G401.6 (cell line): ENCODE data around the gene CNP.
"Not testable (repeated sequence)": the region's sequence is repeated elsewhere in the genome, so short reads cannot be mapped to it uniquely, and the experiment has no call there.

Source experiments
- FAIRE-seq: peaks from 2 replicates; lab custom pipeline; 2012; peaks lifted over from hg19 to GRCh38; lab: Jason Lieb, UNC

CNP gene

DNA sequence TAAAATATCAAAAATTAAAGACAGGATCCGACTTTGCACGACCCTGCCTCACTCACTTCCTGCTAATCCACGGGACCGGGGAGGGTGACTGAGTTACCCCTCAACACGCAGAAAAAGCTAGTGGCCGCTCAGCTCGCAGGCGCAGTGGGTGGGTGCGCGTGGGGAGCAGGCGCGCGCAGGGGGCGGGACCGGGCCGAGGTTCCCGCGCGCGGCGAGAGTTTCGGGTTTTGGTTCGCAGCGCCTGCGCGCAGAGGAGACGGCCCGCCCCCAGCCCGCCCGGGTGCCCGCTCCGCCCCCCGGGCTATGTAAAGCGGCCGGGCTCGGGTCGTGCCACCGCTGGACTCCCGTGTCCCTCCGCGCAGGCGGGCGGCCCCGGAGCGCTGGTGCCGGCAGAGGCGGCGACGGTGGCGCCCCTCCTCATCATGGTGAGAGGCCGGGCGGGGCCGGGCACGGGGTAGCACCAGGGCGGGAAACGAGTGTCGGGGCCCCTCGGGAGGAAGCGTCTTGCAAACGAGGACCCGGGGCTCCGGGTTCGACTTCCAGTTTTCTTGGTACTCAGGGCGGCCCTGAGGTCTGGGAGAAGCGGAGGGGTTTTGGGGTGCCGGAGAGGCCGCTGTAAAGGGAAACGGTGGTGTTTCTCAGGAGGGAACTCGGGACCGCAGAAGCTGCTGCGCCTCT is at the start of gene CNP:
TSS of gene CNP (plus strand) at position 333 of the 678 bp plus-strand sequence. CDS start at position 423, 90 bp downstream.
- no peak for FAIRE-seq

GRCh38 chr17:41917192-41917591 is 49.4 kb upstream of the CNP start:
- FAIRE-seq = no peak

DNA sequence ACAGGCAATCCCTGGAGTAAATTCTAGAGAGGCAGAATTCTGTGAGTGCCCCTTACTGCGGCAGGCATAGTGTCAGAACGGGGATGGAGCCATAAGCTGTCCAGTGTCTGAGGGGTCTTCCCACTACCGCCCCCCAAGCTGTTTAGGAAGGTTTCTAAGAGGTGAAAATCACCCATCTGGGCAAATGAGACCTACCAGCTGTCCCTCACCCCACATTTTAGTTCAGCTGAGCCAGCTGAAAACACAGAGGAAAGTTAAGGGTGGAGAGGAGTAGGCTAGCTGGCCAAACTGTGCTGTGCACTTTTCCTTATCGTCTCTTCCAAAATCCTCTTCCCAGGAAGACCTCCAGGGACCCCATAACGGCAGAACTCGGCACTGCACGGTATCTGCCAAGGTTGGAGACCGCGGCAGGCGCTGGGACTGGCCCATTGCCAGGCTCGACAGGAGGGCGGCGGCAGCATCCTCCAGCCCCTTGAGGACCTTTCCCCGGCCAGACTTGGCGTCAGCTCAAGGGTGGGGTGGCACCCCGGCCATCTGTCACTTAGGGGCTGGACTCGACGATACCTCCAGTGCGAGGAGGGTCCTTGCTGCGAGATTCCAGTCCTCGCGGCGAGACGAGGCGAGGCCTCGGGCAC is 48.8 kb upstream of the CNP start:
- no peak for FAIRE-seq

DNA sequence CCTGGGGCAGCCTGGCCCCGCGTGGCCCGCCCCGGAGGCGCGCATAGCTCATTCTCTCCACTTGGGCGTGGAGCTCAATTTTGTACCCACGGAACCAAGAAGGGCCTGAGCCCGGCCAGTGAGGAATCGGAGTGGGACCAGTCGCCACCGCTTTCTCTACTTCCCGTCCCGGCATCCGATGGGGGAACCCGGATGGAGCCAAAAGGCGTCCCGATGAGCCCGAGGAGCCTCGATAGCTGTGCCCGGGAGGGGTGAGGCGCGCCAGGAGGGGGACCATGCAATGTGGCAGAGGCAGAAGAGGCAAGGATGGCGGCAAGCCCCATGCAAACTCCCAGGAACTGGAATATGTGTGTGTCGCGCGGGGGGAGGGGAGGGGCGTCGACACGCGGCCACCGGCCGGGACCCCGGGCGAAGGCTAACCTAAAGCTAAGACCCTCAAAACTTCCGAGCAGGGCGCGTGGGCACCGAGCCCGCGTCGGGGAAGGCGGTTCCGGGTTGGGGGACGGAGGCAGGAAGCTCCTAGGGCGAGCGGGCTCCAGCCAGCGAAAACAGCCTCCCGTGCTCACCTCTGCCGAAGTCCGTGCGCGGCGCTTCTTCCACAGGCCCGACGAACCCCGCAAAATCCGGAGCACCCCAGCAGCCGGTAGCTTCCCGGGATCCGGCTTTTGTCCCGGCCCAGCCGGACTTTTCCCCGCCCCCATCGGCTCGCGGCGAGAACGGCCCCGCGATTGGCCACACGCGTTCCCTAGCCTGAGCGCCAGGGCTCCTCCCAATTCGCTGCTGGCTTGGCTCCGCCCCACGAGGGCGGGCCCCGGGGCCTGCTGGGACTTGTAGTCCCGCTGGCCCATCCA is 48.1 kb upstream of the CNP start, which contains the start of gene ACLY:
TSS of gene ACLY (minus strand) at position 638 of the 851 bp plus-strand sequence. CDS start 5,078 bp downstream, outside the sequence.
- peak; percentile 95 for FAIRE-seq

DNA sequence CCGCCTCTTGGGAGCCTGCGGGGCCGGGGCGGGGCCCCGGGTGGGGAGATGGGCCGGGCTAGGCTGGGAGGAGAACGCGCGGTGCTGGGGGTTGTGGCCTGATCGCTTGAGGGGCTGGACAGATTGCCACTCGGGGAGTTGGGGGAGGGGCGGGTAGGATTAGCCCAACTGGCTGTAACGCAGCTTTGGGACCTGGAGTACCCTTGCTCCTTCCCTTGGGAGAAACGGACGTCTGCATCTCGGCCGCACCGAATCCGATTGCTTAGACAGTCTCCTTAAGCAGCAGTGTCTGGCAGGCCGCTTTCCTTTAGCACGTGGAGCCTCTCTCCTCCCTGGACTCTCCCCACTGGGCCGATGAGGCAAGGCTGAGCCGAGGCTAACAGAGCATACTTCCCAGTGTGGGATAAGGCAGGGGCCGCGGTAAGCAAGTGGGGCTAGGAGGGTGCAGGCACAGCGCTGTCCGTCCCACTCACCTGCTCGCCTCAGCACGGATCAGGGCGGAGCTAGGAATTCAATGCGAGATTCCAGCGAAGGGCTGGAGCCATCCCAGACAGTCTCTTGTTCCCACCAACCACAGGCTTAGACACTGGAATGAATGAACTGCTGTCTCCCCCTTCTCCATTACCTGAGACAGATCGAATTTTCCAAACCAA is 47.3 kb upstream of the CNP start:
- FAIRE-seq = no peak

- FAIRE-seq = no peak
Observed at GRCh38 chr17:41919840-41920579, 46.6 kb upstream of the CNP start.

DNA sequence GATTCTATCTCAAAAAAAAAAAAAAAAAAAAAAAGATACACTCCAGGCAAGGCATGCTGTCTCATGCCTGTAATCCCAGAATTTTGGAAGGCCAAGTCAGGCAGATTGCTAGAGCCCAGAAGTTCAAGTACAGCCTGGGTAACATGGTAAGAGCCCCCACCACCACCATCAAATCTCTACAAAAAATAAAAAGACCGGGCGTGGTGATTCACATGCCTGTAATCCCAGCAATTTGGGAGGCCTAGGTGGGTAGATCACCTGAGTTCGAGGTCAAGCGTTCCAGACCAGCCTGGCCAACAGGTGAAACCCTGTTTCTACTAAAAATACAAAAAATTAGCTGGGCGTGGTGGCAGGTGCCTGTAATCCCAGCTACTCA is 46.0 kb upstream of the CNP start:
- FAIRE-seq = no peak

DNA sequence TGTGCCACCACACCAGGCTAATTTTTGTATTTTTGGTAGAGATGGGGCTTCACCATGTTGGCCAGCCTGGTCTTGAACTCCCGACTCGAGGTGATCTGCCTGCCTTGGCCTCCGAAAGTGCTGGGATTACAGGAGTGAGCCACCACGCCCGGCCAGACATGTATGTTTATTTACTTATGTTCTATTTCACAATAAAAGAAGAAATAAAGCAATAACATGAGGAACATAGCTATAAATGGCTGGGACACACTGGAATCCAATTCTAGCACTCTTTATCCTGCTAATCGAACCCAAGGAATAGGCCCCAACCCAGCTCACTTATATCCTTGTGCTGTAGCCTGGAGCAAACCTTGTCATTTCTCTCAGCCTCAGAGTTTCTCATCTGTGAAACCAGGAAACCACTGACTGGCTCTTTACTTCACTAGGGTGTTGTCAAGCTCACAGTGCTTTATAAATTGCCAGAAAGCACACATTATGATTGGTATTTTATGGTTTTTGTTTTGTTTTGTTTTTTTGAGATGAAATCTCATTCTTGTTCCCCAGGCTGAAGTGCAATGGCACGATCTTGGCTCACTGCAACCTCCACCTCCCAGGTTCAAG is 40.5 kb upstream of the CNP start:
- no peak for FAIRE-seq

- FAIRE-seq = no peak
Observed at GRCh38 chr17:41928693-41929251, 37.8 kb upstream of the CNP start.

DNA sequence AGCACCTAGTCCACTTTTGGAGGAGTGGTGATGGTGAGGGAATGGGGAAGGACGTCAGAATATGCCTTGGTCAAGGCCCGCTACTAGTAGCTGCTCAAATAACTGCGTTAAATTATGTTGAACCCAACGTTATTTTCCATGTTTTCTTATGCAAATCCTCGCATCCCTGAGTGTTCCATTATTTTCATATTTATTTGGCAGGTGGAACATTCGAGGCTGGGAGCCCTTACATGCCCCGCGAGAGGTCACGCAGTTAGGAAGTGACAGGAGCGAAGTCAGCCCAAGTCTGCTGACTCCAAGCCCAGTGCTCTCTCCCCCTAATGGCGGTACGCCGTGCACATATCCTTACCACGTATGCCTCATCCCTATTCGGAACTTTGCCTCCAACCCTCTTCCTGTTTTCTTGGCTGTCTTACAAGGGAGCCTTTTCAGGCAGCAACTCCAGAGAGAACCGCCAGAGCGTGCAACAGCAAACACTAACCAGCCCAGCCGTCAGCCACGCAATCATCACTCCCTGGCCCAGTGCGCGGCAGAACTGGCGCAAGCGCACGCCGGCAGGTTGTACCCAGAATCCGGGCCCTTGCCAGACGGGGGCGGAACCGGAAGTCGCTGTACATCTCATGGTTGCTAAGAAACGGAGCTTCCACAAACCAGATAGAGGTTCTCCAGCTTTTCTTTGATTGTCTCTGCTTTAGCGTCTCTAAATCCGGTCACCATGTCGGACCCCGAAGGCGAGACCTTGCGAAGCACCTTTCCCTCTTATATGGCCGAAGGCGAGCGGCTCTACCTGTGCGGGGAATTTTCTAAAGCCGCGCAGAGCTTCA is 36.4 kb upstream of the CNP start, which contains the start of gene ODAD4:
TSS of gene ODAD4 (plus strand) at position 609 of the 824 bp plus-strand sequence. CDS start at position 716, 107 bp downstream.
- FAIRE-seq = no peak

GRCh38 chr17:41930833-41931156 is 35.8 kb upstream of the CNP start:
- FAIRE-seq = not testable (repeated sequence)

DNA sequence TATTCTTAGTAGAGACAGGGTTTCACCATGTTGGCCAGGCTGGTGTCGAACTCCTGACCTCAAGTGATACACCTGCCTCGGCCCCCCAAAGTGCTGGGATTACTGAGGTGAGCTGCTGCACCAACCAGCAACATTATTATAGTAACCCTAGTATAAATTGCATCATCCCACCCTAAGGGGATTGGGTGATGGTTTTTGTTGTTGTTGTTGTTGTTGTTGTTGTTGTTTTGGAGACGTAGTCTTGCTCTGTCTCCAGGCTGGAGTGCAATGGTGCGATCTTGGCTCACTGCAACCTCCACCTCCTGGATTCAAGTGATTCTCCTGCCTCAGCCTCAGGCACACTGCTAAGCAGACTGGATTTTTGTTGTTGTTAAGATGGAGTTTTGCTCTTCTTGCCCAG is 34.9 kb upstream of the CNP start:
- FAIRE-seq = not testable (repeated sequence)

DNA sequence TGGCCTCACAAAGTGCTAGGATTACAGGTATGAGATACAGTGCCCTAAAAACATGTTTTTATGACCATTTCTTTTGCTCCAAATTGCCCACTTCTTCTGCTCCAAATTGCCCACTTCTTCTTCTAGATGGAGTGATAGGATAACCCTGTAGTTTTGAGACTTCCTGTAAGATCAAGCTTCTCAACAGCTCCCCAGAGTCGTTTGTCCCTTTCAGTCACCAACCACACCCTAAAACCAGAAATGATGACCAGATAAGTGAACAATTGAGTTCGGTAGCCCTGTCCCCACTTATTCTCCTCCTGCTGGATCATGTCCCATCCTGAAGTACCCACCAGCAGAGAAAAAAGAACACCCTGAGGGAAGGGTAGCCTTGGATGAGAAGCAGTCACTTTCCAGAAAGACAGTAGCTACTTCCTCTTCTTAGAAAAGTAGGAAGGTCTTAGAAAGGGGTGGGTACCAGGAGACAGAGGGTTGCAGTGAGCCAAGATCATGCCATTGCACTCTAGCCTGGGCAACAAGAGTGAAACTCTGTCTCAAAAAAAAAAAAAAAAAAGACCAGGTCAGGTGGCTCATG is 33.7 kb upstream of the CNP start:
- no peak for FAIRE-seq

- FAIRE-seq = no peak
Observed at GRCh38 chr17:41935641-41936040, 31.0 kb upstream of the CNP start.

DNA sequence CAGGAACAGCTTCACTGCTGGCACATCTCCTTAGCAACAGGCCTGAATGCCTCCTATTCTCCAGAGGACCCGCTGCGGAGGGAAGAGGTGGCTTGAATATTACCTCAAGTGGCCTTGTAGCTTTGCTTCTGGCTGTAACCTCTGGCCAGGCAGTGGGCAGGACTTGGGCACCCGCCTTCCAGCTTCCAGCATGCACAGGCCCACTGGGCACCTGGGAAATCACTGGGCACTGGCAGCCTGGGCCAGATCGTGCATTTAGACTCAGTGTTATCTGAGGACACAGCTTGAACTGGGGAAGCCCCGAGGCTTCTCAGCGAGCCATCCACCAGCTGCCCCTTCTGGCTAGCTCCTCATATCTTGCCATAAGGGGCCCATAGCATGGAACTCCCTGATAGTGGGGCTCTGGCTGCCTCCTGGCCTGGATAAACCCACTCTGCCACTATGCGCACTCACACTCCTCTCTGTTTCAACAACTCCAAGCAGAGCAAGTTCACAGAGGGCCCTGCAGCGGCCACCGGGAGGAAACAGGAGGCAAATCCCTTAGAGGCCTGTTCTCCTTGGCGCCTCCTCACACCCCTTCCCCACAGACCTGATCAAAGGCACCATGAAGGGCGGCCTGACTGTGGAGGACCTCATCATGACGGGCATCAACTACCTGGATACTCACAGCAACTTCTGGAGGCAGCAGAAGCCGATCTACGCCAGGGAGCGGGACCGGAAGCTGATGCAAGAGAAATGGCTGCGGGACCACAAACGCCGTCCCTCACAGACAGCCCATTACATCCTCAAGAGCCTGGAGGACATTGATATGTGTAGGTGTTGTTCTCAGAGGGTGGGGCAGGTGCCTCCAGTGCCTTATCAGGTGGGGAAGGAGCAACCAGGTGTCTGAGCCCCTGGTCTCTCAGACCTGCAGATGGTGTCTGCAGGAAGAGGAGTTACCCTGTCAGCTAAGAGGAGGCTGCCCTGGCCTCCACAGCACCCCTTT is 28.3 kb upstream of the CNP start:
- FAIRE-seq = no peak

GRCh38 chr17:41939044-41939692 is 27.4 kb upstream of the CNP start:
- FAIRE-seq = no peak

DNA sequence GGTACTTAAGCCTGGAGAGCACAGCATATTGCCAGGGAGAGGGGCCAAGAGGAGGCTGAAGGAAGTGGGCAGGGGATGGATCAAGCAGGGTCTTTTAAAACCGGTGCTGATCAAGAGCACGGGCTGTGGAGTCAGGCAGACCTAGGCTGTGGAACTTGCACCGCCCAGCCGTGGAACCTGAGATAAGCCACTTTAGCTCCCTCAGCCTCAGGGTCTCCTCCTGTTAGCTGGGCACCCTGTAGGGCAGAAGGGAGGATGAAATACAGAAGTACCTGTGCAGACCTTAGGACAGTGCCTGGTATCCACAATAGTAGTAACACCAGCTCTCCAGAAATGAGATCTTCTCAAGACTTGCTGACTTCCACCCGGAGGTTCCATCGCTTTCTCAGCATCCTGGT is 26.9 kb upstream of the CNP start:
- FAIRE-seq = no peak

GRCh38 chr17:41941168-41941567 is 25.4 kb upstream of the CNP start:
- FAIRE-seq = no peak
